ENCODE data around the gene ARL8B. TPM values are rescaled to one million over a fixed set of nuclear protein-coding genes. Genes with fewer than 3 reads are reported as not detected.
"Not testable (repeated sequence)": the region's sequence is repeated elsewhere in the genome, so short reads cannot be mapped to it uniquely, and the experiment has no call there.

ARL8B gene
- total and polyA plus RNA-seq, 9 donors = 27.1 to 70.6 (median 49.8) TPM

GRCh38 chr3:5105050-5105449 lies 17.0 kb upstream of the ARL8B start:
- H3K4me1 ChIP-seq (ENCODE audit: insufficient read depth) = no peaks in the 10 kb centered on the region
- no peaks in the 10 kb centered on the region for H3K9me3 ChIP-seq
- no peaks in the 10 kb centered on the region for H3K36me3 ChIP-seq
- no peak for TF ChIP-seq EP300 (IDR thresholded peaks at IDR 0.05)
- TF ChIP-seq POLR2A (IDR thresholded peaks at IDR 0.05) = no peak
- WGBS, 3 donors = 74 to 79% (median 77%) methylated on average over 7 of the region's 7 CpGs
- intact Hi-C loops (cut with DNase I) = no loop called here
- DNase-seq = no peak
- H3K27me3 ChIP-seq = no peaks in the 10 kb centered on the region
- H3K4me3 ChIP-seq = no peak overlapping the region
- H3K27ac ChIP-seq = no peak overlapping the region

- DNase-seq; intact Hi-C loops (cut with DNase I); H3K27ac ChIP-seq; H3K4me1 ChIP-seq (ENCODE audit: insufficient read depth); H3K9me3 ChIP-seq; H3K4me3 ChIP-seq; H3K27me3 ChIP-seq; H3K36me3 ChIP-seq: not testable (repeated sequence)
- WGBS, 3 donors = 90% methylated on average over 9 of the region's 9 CpGs
Measured at GRCh38 chr3:5106371-5106770, 15.7 kb upstream of the ARL8B start.

GRCh38 chr3:5106933-5107334 lies 15.2 kb upstream of the ARL8B start:
- H3K4me1 ChIP-seq (ENCODE audit: insufficient read depth); intact Hi-C loops (cut with DNase I); H3K36me3 ChIP-seq; H3K4me3 ChIP-seq; DNase-seq; H3K27me3 ChIP-seq; H3K9me3 ChIP-seq; H3K27ac ChIP-seq: not testable (repeated sequence)
- WGBS, 3 donors = 46 to 63% (median 57%) methylated on average over 2 of the region's 2 CpGs

GRCh38 chr3:5110337-5110736 lies 11.8 kb upstream of the ARL8B start:
- H3K27me3 ChIP-seq = no peaks in the 10 kb centered on the region
- no peak overlapping the region for H3K27ac ChIP-seq
- no peak for TF ChIP-seq POLR2A (IDR thresholded peaks at IDR 0.05)
- no peak for TF ChIP-seq CTCF (IDR thresholded peaks at IDR 0.05)
- TF ChIP-seq EP300 (IDR thresholded peaks at IDR 0.05) = no peak
- DNase-seq = no peak
- no peak overlapping the region for H3K4me3 ChIP-seq
- no peaks in the 10 kb centered on the region for H3K36me3 ChIP-seq
- no peaks in the 10 kb centered on the region for H3K4me1 ChIP-seq (ENCODE audit: insufficient read depth)
- no peaks in the 10 kb centered on the region for H3K9me3 ChIP-seq
- intact Hi-C loops (cut with DNase I) = no loop called here
- WGBS, 3 donors = 65 to 75% (median 70%) methylated on average over 3 of the region's 3 CpGs

- TF ChIP-seq EP300 (IDR thresholded peaks at IDR 0.05) (no peak), CTCF (IDR thresholded peaks at IDR 0.05) (no peak), POLR2A (IDR thresholded peaks at IDR 0.05) (no peak)
- WGBS, 3 donors = 62 to 70% (median 63%) methylated on average over 2 of the region's 2 CpGs
- H3K4me3 ChIP-seq = no peak overlapping the region
- H3K27me3 ChIP-seq = no peaks in the 10 kb centered on the region
- no peak for DNase-seq
- no peaks in the 10 kb centered on the region for H3K4me1 ChIP-seq (ENCODE audit: insufficient read depth)
- intact Hi-C loops (cut with DNase I) = no loop called here
- no peak overlapping the region for H3K27ac ChIP-seq
- H3K36me3 ChIP-seq = no peaks in the 10 kb centered on the region
- no peaks in the 10 kb centered on the region for H3K9me3 ChIP-seq
Measured at GRCh38 chr3:5112043-5112442, 10.0 kb upstream of the ARL8B start.

GRCh38 chr3:5113726-5114125 lies 8.4 kb upstream of the ARL8B start:
- DNase-seq; H3K4me3 ChIP-seq; H3K27me3 ChIP-seq; H3K4me1 ChIP-seq (ENCODE audit: insufficient read depth); H3K9me3 ChIP-seq; intact Hi-C loops (cut with DNase I); H3K36me3 ChIP-seq; H3K27ac ChIP-seq: not testable (repeated sequence)
- 94 to 96% (median 94%) methylated on average over 26 to 30 of the region's 30 CpGs for WGBS, 3 donors

Measured in ovary (tissue), 9 donors.